GM18873 (cell line): ENCODE results near the gene MROH2A.
"Not testable (repeated sequence)": the region's sequence is repeated elsewhere in the genome, so short reads cannot be mapped to it uniquely, and the experiment has no call there.

Experiments
- ATAC-seq: cut with Tn5 transposase; IDR thresholded peaks from one replicate; pipeline ENCODE4 v1.9.1; 2021; ENCODE audit warnings: mild to moderate bottlenecking, moderate library complexity, moderate number of reproducible peaks; ENCODE audit not compliant: unreplicated experiment, low FRiP score

Gene MROH2A

GRCh38 chr2:233778030-233778429 is at the start of gene MROH2A:
Gene MROH2A, plus strand, starts transcription at chr2:233778330. Its CDS starts 1,029 bp downstream, at chr2:233779359.
- ATAC-seq = no peak

GRCh38 chr2:233728723-233729301 is 49.3 kb upstream of the MROH2A start, which contains the start of gene UGT1A3:
Gene UGT1A3, plus strand, starts transcription at chr2:233729042. Its CDS starts 85 bp downstream, at chr2:233729127.
- no peak for ATAC-seq

- not testable (repeated sequence) for ATAC-seq
Observed at GRCh38 chr2:233736868-233737653, 41.1 kb upstream of the MROH2A start.

GRCh38 chr2:233740870-233741269 is 37.3 kb upstream of the MROH2A start:
- no peak for ATAC-seq

- no peak for ATAC-seq
Observed at GRCh38 chr2:233743464-233744259, 34.5 kb upstream of the MROH2A start.

- ATAC-seq = no peak
Observed at GRCh38 chr2:233745073-233745755, 32.9 kb upstream of the MROH2A start.

- not testable (repeated sequence) for ATAC-seq
Observed at GRCh38 chr2:233745838-233746237, 32.3 kb upstream of the MROH2A start.

GRCh38 chr2:233746475-233747282 is 31.5 kb upstream of the MROH2A start:
- no peak for ATAC-seq

GRCh38 chr2:233747283-233747544 is 30.9 kb upstream of the MROH2A start:
- ATAC-seq = no peak

- ATAC-seq = not testable (repeated sequence)
Observed at GRCh38 chr2:233750689-233751088, 27.4 kb upstream of the MROH2A start.

- ATAC-seq = not testable (repeated sequence)
Observed at GRCh38 chr2:233751212-233752009, 26.7 kb upstream of the MROH2A start.

GRCh38 chr2:233754872-233755611 is 23.1 kb upstream of the MROH2A start:
- ATAC-seq = no peak

GRCh38 chr2:233756429-233757081 is 21.6 kb upstream of the MROH2A start:
- no peak for ATAC-seq

- no peak for ATAC-seq
Observed at GRCh38 chr2:233758141-233758540, 20.0 kb upstream of the MROH2A start.

- no peak for ATAC-seq
Observed at GRCh38 chr2:233758849-233759248, 19.3 kb upstream of the MROH2A start.

GRCh38 chr2:233760043-233760442 is 18.1 kb upstream of the MROH2A start, which contains the start of gene UGT1A1:
Gene UGT1A1, plus strand, starts transcription at chr2:233760270. Its CDS starts 18 bp downstream, at chr2:233760288.
- no peak for ATAC-seq

- no peak for ATAC-seq
Observed at GRCh38 chr2:233761040-233761769, 16.9 kb upstream of the MROH2A start.
